ENCODE data around the gene PBX1.

Gene PBX1

DNA sequence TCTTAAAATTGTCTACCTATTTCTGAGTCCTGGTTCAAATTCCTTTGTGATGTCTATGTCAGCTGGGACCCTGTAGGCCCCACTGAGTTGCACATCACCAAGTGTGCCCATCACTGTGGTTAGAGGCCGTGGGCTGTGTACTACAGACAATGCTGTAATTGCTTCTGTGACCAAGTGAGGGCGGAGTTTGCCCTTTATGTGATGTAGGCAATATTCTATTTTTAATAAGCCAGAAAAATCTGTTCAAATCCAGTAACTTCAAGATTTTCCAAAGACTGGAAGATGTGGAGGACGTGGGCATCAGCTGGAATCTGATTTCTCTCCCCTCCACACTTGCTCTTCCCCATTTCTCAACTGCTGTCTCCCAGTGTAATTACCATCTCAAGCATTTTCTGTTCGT lies 215.4 kb downstream of the PBX1 start:
- H3K4me3 ChIP-seq (replicated peaks; ENCODE audit: low read depth, low read length), result no peak overlapping the region
- TF ChIP-seq, protein P1, sequence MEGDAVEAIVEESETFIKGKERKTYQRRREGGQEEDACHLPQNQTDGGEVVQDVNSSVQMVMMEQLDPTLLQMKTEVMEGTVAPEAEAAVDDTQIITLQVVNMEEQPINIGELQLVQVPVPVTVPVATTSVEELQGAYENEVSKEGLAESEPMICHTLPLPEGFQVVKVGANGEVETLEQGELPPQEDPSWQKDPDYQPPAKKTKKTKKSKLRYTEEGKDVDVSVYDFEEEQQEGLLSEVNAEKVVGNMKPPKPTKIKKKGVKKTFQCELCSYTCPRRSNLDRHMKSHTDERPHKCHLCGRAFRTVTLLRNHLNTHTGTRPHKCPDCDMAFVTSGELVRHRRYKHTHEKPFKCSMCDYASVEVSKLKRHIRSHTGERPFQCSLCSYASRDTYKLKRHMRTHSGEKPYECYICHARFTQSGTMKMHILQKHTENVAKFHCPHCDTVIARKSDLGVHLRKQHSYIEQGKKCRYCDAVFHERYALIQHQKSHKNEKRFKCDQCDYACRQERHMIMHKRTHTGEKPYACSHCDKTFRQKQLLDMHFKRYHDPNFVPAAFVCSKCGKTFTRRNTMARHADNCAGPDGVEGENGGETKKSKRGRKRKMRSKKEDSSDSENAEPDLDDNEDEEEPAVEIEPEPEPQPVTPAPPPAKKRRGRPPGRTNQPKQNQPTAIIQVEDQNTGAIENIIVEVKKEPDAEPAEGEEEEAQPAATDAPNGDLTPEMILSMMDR (IDR thresholded peaks at IDR 0.05; ENCODE audit: low read depth, low read length, missing control alignments), result no peak
- DNase-seq (ENCODE audit: extremely low read depth, low read depth), result no peak

DNA sequence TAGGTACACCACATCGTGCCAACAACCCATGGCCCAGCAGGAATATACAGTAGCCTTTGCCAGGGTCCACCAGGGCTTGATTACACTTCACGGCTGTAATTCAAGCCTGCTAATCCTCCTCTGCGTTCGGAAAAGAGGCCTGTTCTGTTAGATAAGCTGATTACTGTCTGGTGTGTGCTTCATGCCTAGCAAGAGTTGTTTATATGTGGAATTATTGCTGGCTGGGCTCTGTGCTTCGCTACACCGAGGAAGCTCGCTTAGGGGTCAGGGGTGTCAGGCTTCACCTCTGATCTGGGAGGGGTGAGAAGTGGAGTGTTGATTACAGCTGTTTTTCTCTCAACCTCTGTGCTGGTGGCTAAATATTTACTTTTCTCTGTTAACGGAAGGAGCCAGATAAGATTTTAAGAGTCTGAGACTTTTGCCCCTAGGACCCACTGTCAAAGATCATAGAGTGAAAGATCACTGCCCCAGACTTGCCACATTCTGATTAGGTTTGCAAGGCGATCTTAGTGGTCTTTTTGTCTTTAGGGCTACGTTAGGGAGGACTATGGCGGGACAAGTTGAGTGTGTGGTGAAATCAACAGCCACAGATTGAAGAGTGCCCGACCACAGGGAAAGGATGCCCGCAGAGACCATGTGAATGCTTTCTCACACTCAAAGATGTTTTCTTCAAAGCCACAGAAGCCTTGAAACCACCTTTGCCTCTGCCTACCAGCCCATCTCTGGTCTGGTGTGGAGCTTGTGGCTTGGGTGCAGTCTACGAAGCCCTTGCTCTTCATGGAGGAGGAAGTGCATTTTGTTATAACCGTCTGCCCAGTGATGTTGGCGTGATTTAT lies 216.1 kb downstream of the PBX1 start:
- no peak overlapping the region for H3K4me3 ChIP-seq (replicated peaks; ENCODE audit: low read depth, low read length)
- TF ChIP-seq, protein P1 (IDR thresholded peaks at IDR 0.05; ENCODE audit: low read depth, low read length, missing control alignments), result no peak
- DNase-seq (ENCODE audit: extremely low read depth, low read depth), result no peak

DNA sequence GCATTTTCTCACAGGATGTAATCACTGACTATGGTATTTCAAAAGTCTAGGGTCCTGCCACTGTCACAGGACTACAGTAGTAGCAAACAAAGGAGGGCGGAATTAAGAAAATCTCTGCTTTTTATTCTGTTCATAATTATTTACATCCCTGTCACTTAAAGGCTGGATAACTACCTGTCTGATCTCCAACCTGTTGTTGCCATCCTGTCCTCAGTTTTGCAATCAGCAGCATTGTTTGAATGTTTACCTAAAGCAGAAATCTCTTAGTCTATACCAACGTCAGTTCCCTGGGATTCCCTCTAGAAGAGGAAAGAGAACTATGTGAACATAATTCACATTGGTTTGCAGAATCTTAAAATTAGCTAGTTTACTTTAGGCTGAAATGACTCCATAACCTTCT lies 218.5 kb downstream of the PBX1 start:
- DNase-seq (ENCODE audit: extremely low read depth, low read depth), result no peak
- TF ChIP-seq, protein P1 (IDR thresholded peaks at IDR 0.05; ENCODE audit: low read depth, low read length, missing control alignments), result no peak
- H3K4me3 ChIP-seq (replicated peaks; ENCODE audit: low read depth, low read length), result no peak overlapping the region

DNA sequence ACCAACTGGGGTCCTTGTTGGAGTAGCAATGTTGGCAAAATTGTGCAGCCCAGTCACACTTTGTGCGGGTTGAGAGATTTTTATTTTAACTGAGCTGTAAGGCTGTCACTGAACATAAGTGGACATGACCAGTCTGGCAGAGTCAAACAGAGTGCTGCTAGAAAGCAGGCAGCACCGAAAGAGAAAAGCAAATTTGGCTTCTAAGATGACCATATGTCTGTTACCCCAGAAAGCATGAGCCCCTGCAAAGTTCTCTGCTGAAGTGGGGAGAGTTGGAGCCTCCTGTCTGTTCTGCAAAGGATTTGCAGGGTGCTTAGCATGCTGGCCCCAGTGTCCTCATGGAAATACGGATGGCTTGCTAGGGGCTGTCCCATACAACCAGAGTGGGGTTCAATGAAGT lies 220.4 kb downstream of the PBX1 start:
- TF ChIP-seq, protein P1 (IDR thresholded peaks at IDR 0.05; ENCODE audit: low read depth, low read length, missing control alignments), result no peak
- no peak overlapping the region for H3K4me3 ChIP-seq (replicated peaks; ENCODE audit: low read depth, low read length)
- DNase-seq (ENCODE audit: extremely low read depth, low read depth), result no peak

DNA sequence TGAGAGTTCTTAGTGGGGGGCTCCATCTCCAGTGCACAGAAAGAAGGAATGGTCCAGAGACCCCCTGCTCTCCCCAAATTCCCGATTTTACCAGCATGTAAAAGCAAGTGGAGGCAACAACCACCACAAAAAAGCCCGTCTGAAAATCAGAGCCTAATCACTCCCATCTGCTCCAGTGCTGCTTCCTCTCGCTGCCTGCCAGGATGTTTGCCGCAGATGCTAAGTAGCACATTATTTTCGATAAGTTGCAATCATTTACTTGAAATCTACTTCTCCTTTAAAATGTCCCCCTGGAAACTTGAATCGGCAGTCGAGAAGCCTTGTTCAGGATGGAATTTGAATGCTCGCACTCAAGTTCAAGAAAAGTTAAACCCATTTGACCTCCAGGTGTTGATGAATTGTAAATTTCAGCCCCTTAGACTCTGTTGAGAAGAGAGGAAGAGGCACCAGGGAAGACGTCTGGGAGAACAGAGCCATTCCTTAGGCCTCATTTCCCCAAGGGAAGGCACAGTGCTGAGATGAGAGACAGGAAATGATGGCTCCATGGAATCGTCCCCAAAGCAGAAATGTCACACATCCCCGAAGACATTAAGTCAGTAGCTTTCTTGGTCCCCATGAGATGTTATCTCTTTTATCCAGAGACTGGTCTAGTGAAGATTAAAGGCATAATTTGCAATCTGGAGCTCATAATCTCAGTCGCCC lies 221.3 kb downstream of the PBX1 start:
- no peak for DNase-seq (ENCODE audit: extremely low read depth, low read depth)
- TF ChIP-seq, protein P1 (IDR thresholded peaks at IDR 0.05; ENCODE audit: low read depth, low read length, missing control alignments), result no peak
- no peak overlapping the region for H3K4me3 ChIP-seq (replicated peaks; ENCODE audit: low read depth, low read length)

DNA sequence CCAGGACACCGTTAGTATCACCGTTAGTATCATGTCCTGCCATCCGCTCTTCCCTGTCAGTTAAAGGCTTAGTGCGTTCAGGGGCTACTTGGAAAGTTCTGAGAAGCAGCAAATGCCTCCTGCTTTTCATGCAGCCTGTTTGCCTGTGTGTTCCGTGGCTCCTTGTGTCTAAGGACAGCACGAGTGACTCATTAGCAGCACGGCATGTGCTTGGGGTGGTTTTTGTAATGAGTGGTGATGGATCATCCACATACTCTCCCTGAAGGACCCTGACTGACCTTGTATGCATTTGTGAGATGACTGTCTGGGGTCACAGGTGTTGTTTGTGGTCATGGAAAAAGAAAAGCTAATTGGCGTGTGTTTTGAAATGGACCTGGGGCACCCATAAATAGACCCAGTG lies 221.9 kb downstream of the PBX1 start:
- H3K4me3 ChIP-seq (replicated peaks; ENCODE audit: low read depth, low read length), result no peak overlapping the region
- TF ChIP-seq, protein P1 (IDR thresholded peaks at IDR 0.05; ENCODE audit: low read depth, low read length, missing control alignments), result no peak
- peak; percentile 81 for DNase-seq (ENCODE audit: extremely low read depth, low read depth)

All from HFF-Myc (cell line).